GM12892 (cell line): ENCODE results near the gene RAET1E.

ENCODE experiments used
- POLR2A ChIP-seq: IDR thresholded peaks from 2 replicates; pipeline ENCODE4 v1.6.1; 2011; ENCODE audit warnings: low read depth, low read length, control low read depth
- POLR2AphosphoS5 ChIP-seq: IDR thresholded peaks from 2 replicates; pipeline ENCODE4 v1.6.1; 2011; ENCODE audit warnings: low read depth, low read length, control low read depth

DNA sequence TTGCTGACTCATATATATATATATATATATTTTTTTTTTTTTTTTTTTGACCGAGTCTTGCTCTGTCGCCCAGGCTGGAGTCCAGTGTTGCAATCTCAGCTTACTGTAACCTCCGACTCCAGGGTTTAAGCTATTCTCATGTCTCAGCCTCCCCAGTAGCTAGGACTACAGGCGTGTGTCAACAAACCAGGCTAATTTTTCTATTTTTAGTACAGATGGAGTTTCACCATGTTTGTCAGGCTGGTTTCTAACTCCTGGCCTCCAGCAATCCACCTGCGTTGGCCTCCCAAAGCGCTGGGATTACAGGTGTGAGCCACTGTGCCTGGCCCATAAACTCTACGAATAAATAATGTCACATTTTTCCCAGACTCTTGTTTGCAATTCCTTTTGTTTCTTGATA, 38.5 kb downstream of the RAET1E start:
- TF ChIP-seq POLR2AphosphoS5 (no peak), POLR2A (no peak)
